ENCODE results near the gene THOC6.
"Not testable (repeated sequence)": the region's sequence is repeated elsewhere in the genome, so short reads cannot be mapped to it uniquely, and the experiment has no call there.

THOC6 gene

DNA sequence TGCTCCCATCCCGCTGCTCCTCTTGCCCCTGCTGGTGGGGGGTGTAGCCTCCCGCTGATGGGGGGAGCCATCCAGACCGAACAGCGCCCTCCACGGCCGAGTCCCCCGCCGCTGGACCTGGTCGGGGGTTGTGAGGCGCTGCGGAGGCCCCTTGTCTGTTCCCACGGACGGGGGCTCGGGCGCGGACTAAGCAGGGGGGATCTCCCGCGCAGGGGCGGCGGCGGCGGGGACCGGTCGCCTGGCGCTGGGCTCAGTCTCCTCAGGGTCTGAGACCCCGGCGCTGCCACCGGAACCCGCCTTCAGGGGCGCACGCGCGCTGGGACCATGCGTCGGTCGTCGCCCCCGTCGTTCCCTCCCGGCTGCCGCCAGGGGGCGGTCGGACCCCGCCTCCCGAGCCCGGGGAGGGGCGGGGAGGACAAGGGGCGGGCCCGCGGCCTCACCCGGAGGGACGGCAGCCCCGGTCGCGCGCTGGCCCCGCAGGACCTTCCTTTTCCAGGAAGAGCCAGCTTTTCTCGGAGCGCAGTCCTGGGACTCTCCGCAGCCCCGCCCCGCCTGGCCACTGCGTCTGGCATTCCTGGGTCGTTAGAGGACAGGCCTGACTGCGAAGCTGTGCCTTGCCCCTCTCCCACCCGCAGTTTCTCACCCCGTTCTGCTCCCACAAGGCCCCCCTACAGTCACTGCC, 35.3 kb downstream of the THOC6 start:
- DNase-seq (ENCODE audit: low spot score in 2 of 2), result peak; percentile 96 to 97
- H3K4me3 Mint-ChIP-seq, result peak overlapping the region; percentile 77
- peaks cover 66% of the 10 kb centered on the region for H3K4me1 Mint-ChIP-seq
- peak; percentile 85 for ATAC-seq
- H3K36me3 Mint-ChIP-seq, result peaks cover 54% of the 10 kb centered on the region
- H3K9me3 Mint-ChIP-seq, result no peaks in the 10 kb centered on the region
- H3K27ac Mint-ChIP-seq, result peak overlapping the region; percentile 90

DNA sequence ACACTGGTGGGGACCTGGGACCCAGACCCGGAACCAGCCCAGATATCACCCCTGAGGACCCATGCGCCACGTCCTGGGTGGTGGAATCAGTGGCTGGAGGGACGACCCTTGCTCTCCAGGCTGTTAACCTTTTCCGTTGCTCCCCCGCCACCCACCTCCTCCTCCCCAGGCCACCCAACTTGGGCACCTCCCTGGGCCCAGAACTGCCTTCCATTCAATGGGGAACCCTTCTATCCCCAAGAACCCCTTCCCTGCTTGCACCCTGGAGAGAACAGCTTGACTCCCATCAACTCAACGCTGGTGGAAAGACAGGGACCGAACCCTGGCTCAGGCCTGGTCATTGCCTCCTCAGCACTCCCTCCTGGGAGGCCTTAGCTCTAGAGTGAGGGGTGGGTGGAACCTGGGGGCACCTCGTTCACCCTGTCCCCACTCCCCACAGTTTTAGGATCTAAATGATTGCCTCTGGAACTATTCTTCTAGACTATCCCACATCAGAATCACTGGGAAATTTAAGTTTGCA, 35.9 kb downstream of the THOC6 start:
- Mint-ChIP-seq H3K4me1 (peaks cover 66% of the 10 kb centered on the region), H3K27ac (peak overlapping the region; percentile 90), H3K36me3 (peaks cover 54% of the 10 kb centered on the region), H3K9me3 (no peaks in the 10 kb centered on the region), H3K4me3 (peak overlapping the region; percentile 77)
- ATAC-seq (no peak), DNase-seq (ENCODE audit: low spot score in 2 of 2) (peak in 1 of 2 donors; percentile 61)

DNA sequence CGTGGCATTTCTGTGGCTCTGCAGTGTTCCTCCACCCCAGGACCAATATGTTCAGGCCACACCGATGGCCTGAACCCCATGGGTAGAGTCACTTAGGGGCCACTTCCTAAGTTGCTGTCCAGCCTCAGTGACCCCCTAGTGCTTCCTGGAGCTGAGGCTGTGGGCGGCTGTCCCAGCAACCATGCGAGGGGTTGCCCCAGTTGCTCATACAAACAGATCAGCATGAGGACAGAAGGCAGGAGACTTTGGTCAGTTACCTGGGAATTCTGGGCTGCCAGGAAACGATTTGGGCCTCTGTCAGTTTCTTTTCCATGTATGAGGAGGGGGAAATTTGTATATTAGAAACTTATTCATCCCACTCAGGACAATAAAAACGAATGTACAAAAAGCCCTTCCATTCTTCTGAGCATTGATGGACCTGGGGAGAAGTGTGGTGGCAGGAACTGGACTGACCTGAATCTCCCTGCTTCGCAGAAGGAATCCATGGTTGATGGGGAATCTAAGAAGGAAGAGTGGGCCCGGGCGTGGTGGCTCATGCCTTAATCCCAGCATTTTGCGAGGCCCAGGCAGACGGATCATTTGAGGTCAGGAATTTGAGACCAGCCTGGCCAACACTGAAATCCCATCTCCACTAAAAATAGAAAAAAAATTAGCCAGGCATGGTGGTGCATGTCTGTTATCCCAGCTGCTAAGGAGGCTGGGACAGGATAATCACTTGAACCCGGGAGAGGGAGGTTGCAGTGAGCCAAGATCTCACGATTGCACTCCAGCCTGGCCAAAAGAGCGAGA, 36.7 kb downstream of the THOC6 start:
- Mint-ChIP-seq H3K36me3 (peaks cover 54% of the 10 kb centered on the region), H3K4me3 (peak overlapping the region; percentile 77), H3K9me3 (no peaks in the 10 kb centered on the region), H3K27ac (peak overlapping the region; percentile 90), H3K4me1 (peaks cover 64% of the 10 kb centered on the region)
- no peak for ATAC-seq
- no peak for DNase-seq (ENCODE audit: low spot score in 2 of 2)

DNA sequence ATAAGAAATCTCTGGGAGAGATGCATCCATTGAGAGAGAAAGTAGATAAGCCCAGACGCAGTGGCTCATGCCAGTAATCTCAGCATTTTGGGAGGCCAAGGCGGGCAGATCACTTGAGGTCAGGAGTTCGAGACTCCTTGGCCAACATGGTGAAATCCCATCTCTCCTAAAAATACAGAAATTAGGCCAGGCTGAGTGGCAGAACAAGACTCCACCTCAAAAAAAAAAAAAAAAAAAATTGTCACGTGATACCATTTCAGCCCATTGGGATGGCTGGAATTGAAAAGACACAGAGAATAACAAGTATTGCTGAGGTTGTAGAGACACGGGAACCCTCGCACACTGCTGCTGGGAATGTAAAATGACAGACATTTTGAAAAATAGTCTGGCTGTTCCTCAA, 38.7 kb downstream of the THOC6 start:
- H3K27ac Mint-ChIP-seq, result peak overlapping the region; percentile 100
- H3K36me3 Mint-ChIP-seq, result peaks cover 54% of the 10 kb centered on the region
- H3K9me3 Mint-ChIP-seq, result no peaks in the 10 kb centered on the region
- H3K4me1 Mint-ChIP-seq, result peaks cover 48% of the 10 kb centered on the region
- ATAC-seq, result no peak
- DNase-seq (ENCODE audit: low spot score in 2 of 2), result no peak
- H3K4me3 Mint-ChIP-seq, result no peak overlapping the region

DNA sequence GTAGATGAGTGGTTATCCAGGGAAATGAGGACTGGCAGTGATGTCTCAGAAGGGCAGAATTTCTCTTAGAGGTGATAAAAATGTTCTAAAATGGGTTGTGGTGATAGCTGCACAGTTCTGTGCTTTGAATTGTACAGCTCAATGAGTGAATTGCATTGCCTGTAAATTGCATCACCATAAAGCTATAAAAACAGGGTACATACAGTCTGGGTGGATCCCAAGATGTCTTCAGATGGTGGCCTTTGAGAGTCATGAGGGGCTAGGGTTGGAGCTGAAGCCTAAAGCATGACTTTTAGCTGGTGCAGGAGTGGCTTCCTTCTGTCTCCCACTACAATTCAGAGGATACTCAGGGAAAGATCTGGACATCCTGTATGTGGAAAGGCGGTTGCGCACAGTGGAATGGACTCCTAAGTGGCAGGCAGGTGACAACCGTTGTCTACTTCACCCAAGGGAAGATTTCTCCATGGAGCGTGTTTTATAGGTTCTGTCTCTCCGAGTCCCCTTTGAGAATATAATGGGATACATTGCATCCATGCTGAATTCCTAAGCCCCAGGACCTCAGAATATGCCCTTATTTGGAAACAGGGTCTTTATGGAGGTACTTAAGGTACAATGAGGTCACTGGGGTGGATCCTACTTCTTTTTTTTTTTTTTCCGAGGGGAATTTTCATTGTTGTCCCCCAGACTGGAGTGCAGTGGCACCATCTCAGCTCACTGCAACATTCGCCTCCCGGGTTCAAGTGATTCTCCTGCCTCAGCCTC, 40.0 kb downstream of the THOC6 start:
- H3K27ac Mint-ChIP-seq, result peak overlapping the region; percentile 100
- H3K4me1 Mint-ChIP-seq, result peaks cover 53% of the 10 kb centered on the region
- H3K4me3 Mint-ChIP-seq, result peak overlapping the region; percentile 100
- DNase-seq (ENCODE audit: low spot score in 2 of 2) (no peak), ATAC-seq (no peak)
- no peaks in the 10 kb centered on the region for H3K9me3 Mint-ChIP-seq
- peaks cover 60% of the 10 kb centered on the region for H3K36me3 Mint-ChIP-seq

DNA sequence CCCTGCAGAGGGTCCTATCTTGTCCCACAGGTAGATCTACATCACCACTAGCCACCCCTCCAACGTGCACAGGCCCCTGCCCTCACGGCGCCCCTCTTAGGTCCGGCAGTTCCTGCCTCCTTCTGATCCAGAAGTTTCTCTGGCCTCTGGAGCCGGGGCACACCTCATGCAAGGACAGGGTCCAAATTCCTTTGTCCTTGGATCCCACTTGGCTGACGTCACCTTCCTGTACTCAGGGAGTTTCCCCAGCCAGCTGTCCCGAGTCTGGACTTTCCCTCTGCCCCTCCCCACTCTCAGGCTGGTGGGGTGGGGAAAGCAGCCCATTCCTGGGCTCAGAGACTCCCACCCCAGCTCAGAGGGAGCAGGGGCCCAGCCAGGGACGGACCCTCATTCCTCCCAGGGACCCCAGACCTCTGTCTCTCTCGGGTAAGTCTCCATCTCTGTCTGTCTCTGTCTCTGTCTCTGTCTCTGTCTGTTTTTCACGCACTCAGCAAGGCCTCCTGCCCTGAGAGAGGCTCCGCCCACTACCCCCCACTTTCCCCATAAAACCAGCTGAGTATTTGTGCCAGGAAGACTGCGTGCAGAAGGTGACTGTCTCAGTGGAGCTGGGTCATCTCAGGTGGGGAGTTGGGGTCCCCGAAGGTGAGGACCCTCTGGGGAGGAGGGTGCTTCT, 41.4 kb downstream of the THOC6 start, which contains the start of gene IL32:
Gene IL32 (plus strand): TSS at position 572 of the 673 bp plus-strand sequence. CDS start 172 bp downstream, outside the sequence.
- H3K9me3 Mint-ChIP-seq, result no peaks in the 10 kb centered on the region
- peak within 1 kb of the TSS; percentile 100 for H3K27ac Mint-ChIP-seq
- DNase-seq (ENCODE audit: low spot score in 2 of 2) (peak in 1 of 2 donors; percentile 87), ATAC-seq (peak; percentile 68)
- peaks cover 65% of the 10 kb centered on the region for H3K36me3 Mint-ChIP-seq
- H3K4me3 Mint-ChIP-seq, result peak within 1 kb of the TSS; percentile 100
- H3K4me1 Mint-ChIP-seq, result peaks cover 57% of the 10 kb centered on the region

DNA sequence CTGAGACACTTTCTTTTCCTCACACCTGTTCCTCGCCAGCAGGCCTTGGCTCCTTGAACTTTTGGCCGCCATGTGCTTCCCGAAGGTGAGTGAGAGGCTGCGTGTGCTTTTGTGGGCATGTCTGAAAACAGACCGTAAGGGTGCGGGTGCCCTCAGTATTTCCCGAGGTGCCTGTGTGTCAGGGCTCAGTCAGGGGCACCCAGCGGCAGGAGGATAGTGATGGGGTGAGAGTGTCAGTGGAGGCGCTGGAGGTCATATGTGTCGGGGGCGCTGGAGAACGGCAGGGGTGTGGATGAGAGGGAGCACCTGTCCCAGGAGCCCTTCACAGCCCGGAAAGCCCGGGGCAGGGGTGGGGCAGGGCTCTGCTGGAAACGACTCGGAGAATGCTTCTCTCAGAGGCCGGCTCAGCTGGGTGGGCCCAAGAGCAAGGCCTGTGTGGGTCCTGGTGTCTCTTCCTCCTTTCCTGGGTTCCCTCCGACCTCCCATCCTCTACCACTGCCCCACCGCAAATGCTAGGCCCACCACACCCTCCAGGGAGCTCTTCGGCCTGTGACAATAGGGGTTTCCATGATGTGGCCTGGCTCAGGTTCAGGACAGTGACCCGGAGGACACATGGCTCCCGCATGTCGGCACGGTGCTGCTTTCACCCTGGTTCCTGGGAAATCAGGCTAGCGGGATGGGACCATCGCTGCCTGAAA, 42.1 kb downstream of the THOC6 start:
- H3K9me3 Mint-ChIP-seq, result no peaks in the 10 kb centered on the region
- H3K36me3 Mint-ChIP-seq, result peaks cover 72% of the 10 kb centered on the region
- H3K4me3 Mint-ChIP-seq, result peak overlapping the region; percentile 100
- ATAC-seq (peak; percentile 27), DNase-seq (ENCODE audit: low spot score in 2 of 2) (peak in 1 of 2 donors; percentile 55)
- H3K4me1 Mint-ChIP-seq, result peaks cover 54% of the 10 kb centered on the region
- peak overlapping the region; percentile 100 for H3K27ac Mint-ChIP-seq

DNA sequence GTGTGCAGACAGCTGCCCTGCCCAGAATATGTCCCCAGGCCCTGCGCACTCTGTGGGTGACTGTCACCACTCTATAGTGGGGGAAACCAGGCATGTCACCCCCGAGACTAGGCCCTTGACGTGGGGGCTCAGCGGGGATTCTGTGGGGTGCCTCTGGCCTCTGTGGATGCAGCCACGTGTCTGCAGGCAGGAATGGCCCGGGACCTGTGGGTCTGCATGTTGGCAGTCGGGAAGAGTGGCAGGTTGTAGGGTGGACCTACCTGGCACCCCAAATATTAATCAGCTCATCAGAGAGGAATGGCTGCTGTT, 42.6 kb downstream of the THOC6 start:
- Mint-ChIP-seq H3K4me1 (peaks cover 59% of the 10 kb centered on the region), H3K27ac (peak overlapping the region; percentile 100), H3K4me3 (peak overlapping the region; percentile 100), H3K36me3 (peaks cover 77% of the 10 kb centered on the region), H3K9me3 (no peaks in the 10 kb centered on the region)
- DNase-seq (ENCODE audit: low spot score in 2 of 2) (no peak), ATAC-seq (no peak)

DNA sequence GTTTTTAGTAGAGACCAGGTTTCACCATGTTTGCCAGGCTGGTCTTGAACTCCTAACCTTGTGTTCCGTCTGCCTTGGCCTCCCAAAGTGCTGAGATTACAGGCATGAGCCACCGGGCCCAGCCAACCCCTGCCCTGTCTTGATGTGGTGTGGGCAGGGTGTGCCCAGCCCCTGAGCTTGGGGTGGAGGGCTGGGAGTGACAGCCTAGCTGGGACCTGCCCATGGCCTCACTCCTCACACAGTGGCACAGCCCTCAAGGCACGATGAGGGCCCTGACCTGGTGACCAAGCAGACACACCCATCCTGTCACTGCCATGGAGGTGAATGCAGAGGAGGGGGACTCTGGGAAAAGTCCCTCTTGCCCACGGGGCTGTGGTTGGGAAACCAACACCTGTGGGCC, 44.7 kb downstream of the THOC6 start:
- Mint-ChIP-seq H3K36me3 (peaks cover 96% of the 10 kb centered on the region), H3K4me3 (peak overlapping the region; percentile 100), H3K9me3 (no peaks in the 10 kb centered on the region), H3K27ac (peak overlapping the region; percentile 100), H3K4me1 (peaks cover 66% of the 10 kb centered on the region)
- ATAC-seq (no peak), DNase-seq (ENCODE audit: low spot score in 2 of 2) (no peak)

DNA sequence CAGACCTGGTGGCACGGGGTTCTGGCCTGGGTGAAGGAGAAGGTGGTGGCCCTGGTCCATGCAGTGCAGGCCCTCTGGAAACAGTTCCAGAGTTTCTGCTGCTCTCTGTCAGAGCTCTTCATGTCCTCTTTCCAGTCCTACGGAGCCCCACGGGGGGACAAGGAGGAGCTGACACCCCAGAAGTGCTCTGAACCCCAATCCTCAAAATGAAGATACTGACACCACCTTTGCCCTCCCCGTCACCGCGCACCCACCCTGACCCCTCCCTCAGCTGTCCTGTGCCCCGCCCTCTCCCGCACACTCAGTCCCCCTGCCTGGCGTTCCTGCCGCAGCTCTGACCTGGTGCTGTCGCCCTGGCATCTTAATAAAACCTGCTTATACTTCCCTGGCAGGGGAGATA, 45.3 kb downstream of the THOC6 start:
- peaks cover 66% of the 10 kb centered on the region for H3K4me1 Mint-ChIP-seq
- not testable (repeated sequence) for ATAC-seq; DNase-seq (ENCODE audit: low spot score in 2 of 2); H3K9me3 Mint-ChIP-seq
- peaks cover 97% of the 10 kb centered on the region for H3K36me3 Mint-ChIP-seq
- peak overlapping the region; percentile 100 for H3K27ac Mint-ChIP-seq
- peak overlapping the region; percentile 100 for H3K4me3 Mint-ChIP-seq

DNA sequence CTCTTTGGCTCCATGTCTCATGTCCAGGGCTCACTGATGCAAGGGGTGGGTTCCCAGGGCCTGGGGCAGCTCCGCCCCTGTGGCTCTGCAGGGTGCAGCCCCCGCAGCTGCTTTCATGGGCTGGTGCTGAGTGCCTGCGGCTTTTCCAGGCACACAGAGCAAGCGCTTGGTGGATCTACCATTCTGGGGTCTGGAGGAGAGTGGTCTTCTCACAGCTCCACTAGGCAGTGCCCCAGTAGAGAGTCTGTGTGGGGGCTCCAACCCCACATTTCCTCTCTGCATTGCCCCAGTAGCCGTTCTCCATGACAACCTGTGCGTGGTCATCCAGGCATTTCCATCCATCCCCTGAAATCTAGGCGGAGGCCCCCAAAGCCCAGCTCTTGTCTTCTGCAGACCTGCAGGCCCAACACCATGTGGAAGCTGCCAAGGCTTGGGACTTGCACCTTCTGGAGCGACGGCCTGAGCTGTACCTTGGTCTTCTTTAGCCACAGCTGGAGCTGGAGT, 46.8 kb downstream of the THOC6 start:
- Mint-ChIP-seq H3K27ac (peak overlapping the region; percentile 100), H3K36me3 (peaks cover 98% of the 10 kb centered on the region), H3K9me3 (no peaks in the 10 kb centered on the region), H3K4me3 (peak overlapping the region; percentile 100), H3K4me1 (peaks cover 68% of the 10 kb centered on the region)
- no peak for DNase-seq (ENCODE audit: low spot score in 2 of 2)
- no peak for ATAC-seq

DNA sequence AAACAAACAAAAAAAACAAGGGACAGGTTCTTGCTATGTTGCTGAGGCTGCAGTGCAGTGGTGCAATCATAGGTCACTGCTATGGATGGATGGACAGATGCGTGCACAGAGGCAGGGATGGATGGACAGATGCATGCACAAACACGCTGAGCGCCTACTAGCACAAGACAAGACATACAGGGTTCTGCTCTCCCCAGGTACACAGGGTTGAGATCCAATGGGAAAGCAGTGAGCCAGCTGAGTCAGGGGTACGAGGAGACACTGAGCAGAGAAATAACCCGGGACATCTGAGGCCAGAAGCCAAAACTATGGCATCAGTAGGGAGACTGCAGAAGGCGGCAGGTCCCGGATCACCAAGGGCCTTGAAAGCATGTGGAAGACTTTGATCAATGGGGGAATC, 47.8 kb downstream of the THOC6 start:
- ATAC-seq (no peak), DNase-seq (ENCODE audit: low spot score in 2 of 2) (no peak)
- Mint-ChIP-seq H3K4me1 (peaks cover 76% of the 10 kb centered on the region), H3K27ac (peak overlapping the region; percentile 100), H3K9me3 (no peaks in the 10 kb centered on the region), H3K36me3 (peaks cover 98% of the 10 kb centered on the region), H3K4me3 (peak overlapping the region; percentile 100)

DNA sequence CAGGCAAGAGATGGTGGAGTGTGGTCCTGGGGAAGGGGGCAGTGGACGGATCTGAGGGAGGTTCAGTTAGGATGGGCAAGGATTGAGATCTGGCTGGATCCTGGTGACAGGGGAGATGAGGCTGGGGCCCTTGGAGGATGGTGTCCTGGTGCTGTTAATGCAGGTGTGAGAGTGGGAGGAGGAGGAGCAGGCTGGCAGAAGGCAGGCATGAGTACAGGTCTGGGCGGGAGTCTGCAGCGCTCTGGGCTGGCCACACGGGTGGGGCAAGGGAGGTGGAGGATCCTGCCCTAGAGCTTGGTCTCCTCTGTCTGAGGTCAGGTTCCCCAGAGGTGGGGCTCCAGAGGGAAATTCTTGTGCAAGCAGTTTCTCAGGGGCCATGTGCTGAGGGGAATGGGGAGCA, 48.3 kb downstream of the THOC6 start:
- H3K9me3 Mint-ChIP-seq; DNase-seq (ENCODE audit: low spot score in 2 of 2): not testable (repeated sequence)
- peaks cover 80% of the 10 kb centered on the region for H3K4me1 Mint-ChIP-seq
- peak; percentile 8 for ATAC-seq
- H3K27ac Mint-ChIP-seq, result peak overlapping the region; percentile 100
- peak overlapping the region; percentile 100 for H3K4me3 Mint-ChIP-seq
- H3K36me3 Mint-ChIP-seq, result peaks cover 98% of the 10 kb centered on the region
